GM12872 (cell line): ENCODE data around the gene LYRM7.

Experiments used
- TF ChIP-seq, protein P1 (sequence below): IDR thresholded peaks from 3 replicates; pipeline ENCODE4 v1.5.1; 2011; ENCODE audit warnings: low read depth, mild to moderate bottlenecking, low read length, moderate library complexity; ENCODE audit not compliant: insufficient read depth

LYRM7 gene

DNA sequence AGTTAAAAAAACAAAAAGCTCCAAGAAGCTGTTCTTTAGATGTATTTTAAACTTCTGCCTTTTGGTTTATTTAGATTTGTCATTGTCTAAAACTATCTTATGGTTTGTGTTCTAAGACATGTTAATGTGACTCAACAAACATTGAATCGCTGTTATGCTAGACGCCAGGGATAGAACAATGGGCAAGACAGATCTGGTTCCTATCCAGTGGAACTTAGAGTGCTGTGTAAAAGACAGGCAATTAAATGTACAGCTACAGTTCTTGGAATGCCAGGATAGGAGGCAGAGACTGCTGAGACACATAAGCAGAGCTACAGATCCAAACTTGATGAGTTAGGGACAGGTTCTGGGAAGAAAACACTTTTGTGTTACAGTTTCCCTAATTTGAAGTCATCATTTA is 22.4 kb downstream of the LYRM7 start:
- TF ChIP-seq, protein P1, sequence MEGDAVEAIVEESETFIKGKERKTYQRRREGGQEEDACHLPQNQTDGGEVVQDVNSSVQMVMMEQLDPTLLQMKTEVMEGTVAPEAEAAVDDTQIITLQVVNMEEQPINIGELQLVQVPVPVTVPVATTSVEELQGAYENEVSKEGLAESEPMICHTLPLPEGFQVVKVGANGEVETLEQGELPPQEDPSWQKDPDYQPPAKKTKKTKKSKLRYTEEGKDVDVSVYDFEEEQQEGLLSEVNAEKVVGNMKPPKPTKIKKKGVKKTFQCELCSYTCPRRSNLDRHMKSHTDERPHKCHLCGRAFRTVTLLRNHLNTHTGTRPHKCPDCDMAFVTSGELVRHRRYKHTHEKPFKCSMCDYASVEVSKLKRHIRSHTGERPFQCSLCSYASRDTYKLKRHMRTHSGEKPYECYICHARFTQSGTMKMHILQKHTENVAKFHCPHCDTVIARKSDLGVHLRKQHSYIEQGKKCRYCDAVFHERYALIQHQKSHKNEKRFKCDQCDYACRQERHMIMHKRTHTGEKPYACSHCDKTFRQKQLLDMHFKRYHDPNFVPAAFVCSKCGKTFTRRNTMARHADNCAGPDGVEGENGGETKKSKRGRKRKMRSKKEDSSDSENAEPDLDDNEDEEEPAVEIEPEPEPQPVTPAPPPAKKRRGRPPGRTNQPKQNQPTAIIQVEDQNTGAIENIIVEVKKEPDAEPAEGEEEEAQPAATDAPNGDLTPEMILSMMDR, result no peak

DNA sequence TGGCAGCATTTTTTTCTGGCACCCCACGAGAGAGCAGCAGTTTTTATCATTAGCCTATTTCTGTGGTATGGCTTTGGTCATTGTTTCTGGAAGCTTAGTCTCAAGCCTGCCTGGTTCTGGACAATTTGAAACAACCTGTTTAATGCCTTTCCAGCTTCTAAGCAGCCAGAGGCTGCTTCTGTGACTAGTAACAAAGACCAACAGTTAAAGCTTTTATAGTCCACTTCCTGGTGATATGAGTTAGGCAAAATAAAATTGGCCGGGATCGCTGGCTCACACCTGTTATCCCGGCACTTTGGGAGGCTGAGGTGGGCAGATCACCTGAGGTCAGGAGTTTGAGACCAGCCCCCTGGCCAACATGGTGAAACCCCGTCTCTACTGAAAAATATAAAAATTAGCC is 24.0 kb downstream of the LYRM7 start:
- TF ChIP-seq, protein P1, result no peak

DNA sequence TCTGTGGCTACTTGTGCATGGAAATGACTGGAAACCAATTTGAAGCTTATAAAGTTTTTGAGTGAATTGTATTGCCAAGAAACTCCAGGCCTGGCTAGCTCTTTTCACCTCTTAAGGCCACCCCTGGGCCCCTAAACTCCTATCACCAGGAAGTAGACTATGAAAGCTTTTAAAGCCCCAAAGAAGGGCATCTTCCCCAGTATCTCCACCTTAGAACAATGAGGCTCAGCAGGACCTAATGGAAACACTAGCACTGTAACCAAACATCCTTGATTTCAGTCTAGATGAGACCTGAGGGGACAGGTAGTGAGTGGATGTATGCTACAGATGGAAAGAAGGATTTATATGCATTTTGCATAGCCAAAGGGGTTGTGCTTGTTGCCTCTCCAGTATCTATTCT is 25.0 kb downstream of the LYRM7 start:
- TF ChIP-seq, protein P1, result no peak

DNA sequence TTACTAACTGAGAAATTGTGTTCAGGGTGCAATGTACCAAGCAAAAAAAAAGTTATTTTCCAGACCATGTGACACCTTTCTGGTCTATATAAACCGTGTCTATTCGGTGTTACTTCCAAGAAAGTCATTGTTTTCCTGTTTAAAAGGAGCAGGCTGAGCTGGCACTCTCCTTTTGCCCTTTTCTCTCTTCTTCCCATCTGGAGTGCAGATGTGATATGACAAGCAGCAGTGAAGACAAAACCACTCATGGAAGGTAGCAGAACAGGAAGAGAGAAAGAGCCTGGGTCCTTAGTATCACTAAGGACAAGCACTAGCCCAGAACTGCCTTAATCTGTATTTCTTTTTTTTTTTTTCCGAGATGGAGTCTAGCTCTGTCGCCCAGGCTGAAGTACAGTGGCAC is 25.6 kb downstream of the LYRM7 start:
- TF ChIP-seq, protein P1, result no peak

DNA sequence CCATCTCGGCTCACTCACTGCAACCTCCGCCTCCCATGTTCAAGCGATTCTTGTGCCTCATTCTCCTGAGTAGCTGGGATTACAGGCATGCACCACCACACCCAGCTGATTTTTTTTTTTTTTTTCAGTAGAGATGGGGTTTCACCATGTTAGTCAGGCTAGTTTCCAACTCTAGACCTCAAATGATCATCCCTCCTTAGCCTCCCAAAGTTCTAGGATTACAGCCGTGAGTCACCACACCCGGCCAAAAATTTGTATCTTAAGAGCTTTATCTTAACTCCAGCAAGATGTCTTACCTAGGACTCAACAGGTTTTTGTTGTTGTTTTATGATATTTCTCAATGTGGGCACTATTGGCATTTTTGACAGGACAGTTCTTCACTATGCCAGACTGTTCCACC is 27.9 kb downstream of the LYRM7 start:
- TF ChIP-seq, protein P1, result no peak

DNA sequence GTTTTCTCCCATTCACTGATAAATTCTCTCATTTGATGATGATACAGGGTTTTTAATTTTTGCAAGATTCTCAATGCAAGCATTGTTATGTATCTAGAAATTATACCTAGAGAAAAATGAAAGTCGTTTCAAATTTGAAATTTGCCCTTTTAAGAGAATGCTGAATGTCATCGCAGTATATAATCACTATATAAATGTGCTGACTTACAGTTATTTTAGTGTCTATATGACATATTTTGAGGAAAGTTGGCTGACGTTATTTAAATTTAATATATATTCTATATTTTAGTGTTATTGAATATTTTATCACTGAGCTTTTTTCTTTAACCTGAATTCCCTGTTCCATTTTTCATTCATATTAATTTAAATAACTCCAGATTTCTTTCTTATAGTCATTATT is 29.8 kb downstream of the LYRM7 start:
- TF ChIP-seq, protein P1, result no peak

DNA sequence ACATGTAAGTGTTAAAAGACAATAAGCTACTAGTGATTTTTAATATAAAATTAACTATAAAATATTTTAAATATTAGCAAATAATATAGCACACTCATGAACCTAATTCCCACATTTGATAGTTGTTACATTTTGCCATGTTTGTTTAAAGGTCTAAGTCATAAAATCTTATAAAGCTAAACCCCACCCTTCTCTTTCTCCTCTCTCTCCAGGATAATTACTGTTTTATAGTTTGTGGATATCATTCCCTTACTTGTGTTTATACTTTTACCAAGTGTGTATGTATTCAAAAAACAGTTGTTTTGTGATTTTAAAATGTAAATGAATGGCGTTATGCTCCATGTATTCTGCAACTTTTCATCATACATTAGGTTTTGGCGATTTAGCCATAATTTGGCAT is 34.2 kb downstream of the LYRM7 start:
- TF ChIP-seq, protein P1, result no peak

DNA sequence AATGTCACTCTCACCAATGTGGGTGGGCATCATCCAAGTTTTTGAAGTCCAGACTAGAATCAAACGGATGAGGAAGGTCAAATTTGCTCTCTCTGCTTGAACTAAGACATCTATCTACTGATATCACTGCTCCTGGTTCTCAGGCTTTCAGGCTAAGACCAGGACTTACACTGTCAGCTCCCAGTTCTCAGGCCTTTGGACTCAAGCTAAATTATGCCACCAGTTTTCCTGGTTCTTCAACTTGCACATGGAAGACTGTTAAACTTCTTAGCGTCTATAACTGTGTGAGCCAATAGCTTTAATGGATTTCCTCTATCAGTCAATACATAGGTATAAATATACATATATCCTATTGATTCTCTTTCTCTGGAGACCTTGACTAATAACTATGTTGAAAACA is 35.3 kb downstream of the LYRM7 start:
- TF ChIP-seq, protein P1, result no peak
